Testis (tissue), 2 donors: ENCODE data around the gene TESPA1.

ENCODE experiments used
- POLR2A ChIP-seq: fragments of 450-650 bp; IDR thresholded peaks from one replicate; pipeline ENCODE4 v1.6.1; 2017; ENCODE audit warnings: antibody characterized with exemption, mild to moderate bottlenecking, moderate library complexity
- TF ChIP-seq, protein P1 (sequence below), 3 experiments: fragments of 450-650 bp in 2 of 3; fragments of 200-600 bp in 1 of 3; sonication (generic) in 1 of 3; IDR thresholded peaks; one replicate each; pipeline ENCODE4 v1.5.1; 2016 to 2019; ENCODE audit warnings: antibody characterized with exemption in 3 of 3, mild to moderate bottlenecking in 2 of 3, moderate library complexity in 1 of 3

DNA sequence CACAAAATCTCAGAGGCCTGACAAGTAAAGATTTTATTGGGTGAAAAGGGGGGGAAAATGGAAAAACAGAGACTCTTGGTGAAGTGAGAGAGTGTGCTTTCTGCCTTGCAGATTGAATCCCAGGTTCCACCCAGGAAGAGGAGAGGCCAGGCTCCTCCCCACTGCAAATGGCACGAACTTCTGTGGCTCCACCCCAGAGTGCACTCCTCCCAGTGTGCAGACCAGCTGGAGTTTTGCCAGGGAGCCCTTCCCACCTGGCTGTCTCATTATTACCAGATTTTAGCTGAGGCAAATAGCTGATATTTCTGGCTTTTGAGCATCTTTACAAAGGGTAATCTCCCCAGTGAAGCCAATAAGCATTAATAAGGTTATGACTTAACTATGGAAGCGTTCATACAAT lies 51.9 kb downstream of the TESPA1 start:
- TF ChIP-seq, protein P1, sequence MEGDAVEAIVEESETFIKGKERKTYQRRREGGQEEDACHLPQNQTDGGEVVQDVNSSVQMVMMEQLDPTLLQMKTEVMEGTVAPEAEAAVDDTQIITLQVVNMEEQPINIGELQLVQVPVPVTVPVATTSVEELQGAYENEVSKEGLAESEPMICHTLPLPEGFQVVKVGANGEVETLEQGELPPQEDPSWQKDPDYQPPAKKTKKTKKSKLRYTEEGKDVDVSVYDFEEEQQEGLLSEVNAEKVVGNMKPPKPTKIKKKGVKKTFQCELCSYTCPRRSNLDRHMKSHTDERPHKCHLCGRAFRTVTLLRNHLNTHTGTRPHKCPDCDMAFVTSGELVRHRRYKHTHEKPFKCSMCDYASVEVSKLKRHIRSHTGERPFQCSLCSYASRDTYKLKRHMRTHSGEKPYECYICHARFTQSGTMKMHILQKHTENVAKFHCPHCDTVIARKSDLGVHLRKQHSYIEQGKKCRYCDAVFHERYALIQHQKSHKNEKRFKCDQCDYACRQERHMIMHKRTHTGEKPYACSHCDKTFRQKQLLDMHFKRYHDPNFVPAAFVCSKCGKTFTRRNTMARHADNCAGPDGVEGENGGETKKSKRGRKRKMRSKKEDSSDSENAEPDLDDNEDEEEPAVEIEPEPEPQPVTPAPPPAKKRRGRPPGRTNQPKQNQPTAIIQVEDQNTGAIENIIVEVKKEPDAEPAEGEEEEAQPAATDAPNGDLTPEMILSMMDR (IDR thresholded peaks at IDR 0.05), result no peak
- TF ChIP-seq POLR2A, result no peak
